Activated CD4-positive, CD25-positive, alpha-beta regulatory T cell (primary cell): Measurements from ENCODE around the gene ZNF619.
A peak's percentile ranks its signal among the peaks of the same experiment; 100 is the strongest.
"Not testable (repeated sequence)": the region's sequence is repeated elsewhere in the genome, so short reads cannot be mapped to it uniquely, and the experiment has no call there.

Experiments
- DNase-seq, 4 experiments: peaks; one replicate each; lab custom pipeline; 2025; lab: John Stamatoyannopoulos, UW

The ZNF619 gene

DNA sequence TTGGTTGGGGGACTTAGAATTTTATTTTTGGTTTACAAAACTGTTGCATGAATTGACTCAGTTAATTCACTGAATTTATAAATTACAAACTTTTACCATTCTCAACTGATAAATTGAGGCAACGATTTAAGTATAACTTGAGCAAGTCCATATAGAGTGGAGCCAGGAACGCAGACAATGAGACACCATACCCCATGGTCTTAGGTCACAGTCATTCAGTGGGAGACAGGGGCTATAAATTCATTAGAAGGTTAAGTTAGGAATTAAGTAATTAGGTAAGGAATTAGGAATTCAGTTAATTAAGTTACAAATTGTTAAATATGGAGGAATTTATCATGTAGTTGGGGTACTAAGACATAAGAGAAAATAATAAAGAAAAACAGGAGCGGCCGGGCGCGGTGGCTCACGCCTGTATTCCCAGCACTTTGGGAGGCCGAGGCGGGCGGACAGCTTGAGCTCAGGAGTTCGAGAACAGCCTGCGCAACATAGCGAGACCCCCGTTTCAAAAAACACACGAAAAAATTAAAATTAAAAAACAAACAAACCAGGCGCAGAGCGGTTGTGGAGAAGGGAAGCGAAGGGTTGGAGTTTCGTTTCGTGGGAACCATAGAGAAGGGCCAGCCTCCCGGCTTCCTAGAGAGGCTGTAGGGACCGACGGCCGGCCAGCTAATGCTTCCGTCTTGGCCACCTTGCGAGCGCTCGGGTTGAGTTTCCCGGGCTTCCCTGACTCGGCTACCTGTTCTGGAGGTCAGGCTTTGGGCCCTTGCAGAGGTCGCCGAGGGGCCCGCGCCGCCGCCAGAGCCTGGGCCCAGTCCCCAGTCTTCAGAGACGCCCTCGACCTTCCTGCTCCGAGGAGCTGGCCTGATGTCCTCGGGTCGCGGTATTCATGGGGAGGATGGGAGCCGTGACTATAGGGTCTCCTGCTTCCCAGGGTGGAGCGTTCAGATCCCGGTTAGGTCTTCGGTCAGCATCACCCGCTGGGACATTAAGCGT is at the start of gene ZNF619:
ZNF619 (plus strand) TSS at position 645 of the 993 bp plus-strand sequence. CDS start 858 bp downstream, outside the sequence.
- DNase-seq, result peak; percentile 13 to 23 (median 18)

- no peak for DNase-seq
These were observed 44.1 kb upstream of the ZNF619 start for GRCh38 chr3:40432793-40433192.

- no peak for DNase-seq
These were observed 39.0 kb upstream of the ZNF619 start for GRCh38 chr3:40437889-40438288.

- no peak for DNase-seq
These were observed 31.9 kb upstream of the ZNF619 start for GRCh38 chr3:40445062-40445461.

GRCh38 chr3:40445880-40446279 is 31.0 kb upstream of the ZNF619 start:
- no peak for DNase-seq

DNA sequence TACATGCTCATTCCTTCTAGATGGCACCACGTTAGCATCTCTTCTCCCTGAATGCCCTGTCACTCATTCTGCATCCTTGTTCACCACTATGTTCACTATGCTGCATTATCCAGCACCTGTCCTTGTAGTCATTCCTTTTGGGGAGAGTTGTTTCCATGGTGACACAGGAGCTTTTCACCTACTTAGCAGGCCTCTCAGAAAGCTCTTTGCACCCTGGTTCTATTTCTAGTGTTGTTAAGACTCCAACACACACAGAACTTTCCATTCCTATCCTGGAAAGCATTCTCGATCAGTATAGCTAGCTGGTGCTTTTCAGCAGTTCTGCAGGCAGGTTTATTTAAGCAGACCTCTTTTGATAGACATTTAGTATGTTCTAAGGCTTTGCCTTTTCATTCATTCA is 26.5 kb upstream of the ZNF619 start:
- DNase-seq, result no peak

GRCh38 chr3:40451551-40451950 is 25.4 kb upstream of the ZNF619 start:
- no peak for DNase-seq

DNA sequence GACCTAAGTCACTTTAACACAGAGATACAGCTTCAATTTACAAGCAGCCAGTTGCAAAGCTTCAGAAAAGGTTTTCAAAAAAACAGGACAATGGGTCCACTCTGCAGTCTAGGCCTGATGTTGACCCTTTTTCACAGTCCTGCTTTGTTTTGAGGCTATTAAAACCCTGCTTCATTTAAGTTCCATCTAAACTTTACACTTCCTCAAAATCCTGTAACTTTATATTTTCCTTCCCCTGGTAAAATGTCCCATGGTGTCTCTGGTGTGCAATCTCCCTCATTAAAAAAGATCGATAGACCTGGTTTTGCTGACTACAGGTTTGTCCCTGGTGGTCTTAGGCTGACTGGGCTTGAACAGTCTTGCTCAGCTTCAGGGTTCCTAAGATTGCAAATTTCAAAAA is 24.9 kb upstream of the ZNF619 start:
- DNase-seq, result no peak

DNA sequence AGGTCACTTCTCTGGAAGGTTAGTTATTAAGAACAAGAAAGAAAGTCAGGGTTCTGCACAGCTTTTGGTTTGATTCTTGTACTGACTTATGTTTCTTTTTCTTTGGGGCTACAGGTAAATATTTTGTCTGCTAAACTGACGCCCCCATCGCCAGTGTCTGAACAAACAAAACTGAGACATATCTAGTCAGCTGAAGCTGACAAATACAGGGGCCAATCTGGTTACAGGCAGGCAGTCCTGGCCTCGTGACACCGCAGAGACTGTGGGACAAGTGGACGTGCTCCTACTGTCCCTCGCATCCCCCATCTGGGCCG is 24.4 kb upstream of the ZNF619 start:
- no peak for DNase-seq

DNA sequence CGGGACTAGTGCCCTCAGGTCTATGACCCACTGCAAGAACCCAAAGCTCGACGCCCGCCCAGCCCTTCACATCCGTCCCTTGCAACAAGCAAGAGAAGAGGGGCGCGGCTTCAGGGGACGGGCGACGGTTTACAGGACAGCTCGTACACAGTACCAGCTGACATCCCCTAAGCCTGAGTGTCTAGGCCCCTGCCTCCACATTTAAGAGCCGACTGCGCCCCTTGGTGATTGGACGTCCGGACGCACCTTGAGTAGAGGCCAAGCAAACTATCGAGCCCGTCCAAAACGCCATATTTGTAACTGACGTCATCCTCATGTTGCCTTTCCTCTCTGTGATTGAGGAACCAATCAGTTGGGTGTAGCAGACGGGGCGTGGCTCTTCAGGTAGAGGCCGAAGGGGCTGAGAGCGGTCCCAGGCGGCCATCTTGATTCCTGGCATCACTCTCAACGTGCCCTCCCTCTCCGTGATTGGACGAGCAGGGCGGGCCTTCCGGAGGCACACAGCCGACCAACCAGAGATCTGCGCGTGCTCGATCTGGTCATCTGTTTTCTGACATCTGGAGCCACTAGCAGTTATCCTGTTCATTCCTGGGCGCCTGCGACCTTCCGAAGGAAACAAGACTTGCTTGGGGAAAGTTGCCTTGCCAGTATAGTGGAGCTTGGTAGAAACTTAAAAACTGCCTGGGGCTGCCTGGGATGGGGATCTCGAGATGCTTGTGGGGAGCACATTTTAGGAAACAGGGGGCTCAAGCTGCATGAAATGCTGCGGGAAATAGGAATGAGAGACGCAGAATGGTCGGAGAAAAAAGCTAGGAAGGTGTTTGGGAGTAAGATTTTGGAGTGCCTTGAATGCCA is 23.8 kb upstream of the ZNF619 start:
- DNase-seq, result peak; percentile 83 to 93 (median 88)

DNA sequence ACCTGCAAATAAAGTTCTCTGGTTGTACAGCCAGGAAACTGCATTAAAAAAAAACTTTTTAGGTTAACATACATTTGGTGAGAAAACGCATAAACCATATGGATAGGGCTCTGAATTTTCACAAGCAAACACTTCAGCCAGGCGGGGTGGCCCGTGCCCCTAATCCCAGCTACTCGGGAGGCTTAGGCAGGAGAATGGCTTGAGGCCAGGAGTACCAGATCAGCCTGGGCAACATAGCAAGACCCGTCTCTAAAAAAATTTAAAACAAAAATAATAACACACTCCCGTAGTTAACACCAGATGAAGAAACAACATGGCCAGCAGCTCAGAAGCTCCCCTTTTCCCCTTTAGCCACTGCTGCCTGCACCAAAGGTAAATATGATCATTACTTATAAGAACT is 23.0 kb upstream of the ZNF619 start:
- DNase-seq, result no peak

DNA sequence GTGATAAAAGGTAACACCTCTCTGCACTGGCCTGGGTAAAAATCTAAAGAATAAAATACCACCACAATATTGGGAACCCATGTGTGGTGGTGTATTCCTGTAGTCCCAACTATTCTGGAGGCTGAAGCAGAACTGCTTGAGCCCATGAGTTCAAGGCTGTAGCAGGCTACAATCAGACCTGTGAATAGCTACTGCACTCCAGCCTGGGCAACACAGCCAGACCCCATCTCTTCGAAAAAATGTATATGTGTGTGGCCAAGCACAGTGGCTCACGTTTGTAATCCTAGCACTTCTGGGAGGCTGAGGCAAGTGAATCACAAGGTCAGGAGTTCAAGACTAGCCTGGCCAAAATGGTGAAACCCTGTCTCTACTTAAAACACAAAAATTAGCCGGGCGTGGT is 21.6 kb upstream of the ZNF619 start:
- DNase-seq, result no peak

- no peak for DNase-seq
These were observed 20.5 kb upstream of the ZNF619 start for GRCh38 chr3:40456279-40456939.

- DNase-seq, result peak; percentile 87 to 92 (median 89)
These were observed 19.7 kb upstream of the ZNF619 start, which contains the start of gene RPL14 for GRCh38 chr3:40456940-40457823. RPL14 (plus strand) TSS chr3:40457339; CDS start chr3:40457472, 133 bp downstream.

GRCh38 chr3:40458473-40458872 is 18.4 kb upstream of the ZNF619 start:
- no peak for DNase-seq

DNA sequence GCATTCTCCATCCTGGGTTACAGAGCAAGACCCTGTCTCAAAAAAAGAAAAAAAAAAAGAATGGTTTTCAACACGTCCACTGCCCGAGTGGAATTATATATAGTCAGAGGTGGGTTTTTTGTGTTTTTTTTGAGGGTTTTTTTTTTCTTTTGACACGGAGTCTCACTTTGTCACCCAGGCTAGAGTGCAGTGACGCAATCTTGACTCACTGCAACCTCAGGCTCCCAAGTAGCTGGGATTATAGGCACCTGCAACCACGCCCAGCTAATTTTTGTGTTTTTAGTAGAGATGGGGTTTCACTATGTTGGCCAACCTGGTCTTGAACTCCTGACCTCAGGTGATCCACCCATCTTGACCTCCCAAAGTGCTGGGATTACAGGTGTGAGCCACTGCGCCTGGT is 16.4 kb upstream of the ZNF619 start:
- DNase-seq, result not testable (repeated sequence)

- DNase-seq, result no peak
These were observed 15.8 kb upstream of the ZNF619 start for GRCh38 chr3:40461161-40461560.

- not testable (repeated sequence) for DNase-seq
These were observed 14.1 kb upstream of the ZNF619 start for GRCh38 chr3:40462838-40463237.

GRCh38 chr3:40463579-40463978 is 13.3 kb upstream of the ZNF619 start:
- no peak for DNase-seq

DNA sequence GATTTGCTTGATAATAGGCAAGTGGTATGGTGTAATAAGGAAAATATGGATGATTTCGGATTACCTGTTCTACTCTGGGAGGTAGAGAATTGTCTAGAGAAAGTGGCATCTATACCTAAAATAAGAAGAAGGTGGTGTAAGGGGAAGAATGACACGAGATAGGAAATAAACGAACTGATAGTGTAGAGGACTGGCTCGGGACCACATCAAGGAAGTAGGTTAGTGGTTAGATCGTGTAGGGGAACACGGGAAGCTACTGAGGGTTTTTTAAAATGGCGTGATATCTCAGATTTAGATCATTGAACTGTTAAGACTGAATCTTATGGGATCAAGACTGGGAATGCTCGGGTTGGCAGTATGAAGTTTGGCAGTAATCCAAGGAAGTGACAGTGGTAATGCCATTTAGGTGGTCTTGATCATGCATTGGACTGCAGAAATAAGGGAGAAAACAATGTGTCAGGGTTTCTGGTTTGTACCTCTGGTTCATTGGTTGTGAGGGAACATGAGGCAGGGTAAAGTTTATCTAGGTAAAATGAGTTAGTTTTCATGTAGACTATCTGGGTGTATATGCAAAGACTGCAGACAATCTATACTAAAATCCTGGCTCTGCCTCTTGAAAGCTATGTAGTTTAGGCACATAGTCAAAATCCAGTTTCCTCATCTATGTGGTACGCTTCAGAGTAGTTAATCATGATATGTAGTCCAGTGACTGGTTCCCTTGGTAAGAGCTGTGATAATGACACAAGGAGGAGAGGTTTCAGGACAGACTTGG is 12.4 kb upstream of the ZNF619 start:
- DNase-seq, result no peak

GRCh38 chr3:40465111-40465407 is 11.9 kb upstream of the ZNF619 start:
- no peak for DNase-seq
